Measurements from ENCODE around the gene SNX20. TPM values are rescaled to one million over a fixed set of nuclear protein-coding genes. Genes with fewer than 3 reads are reported as not detected.

The SNX20 gene
- total RNA-seq, 1 experiment from 2014 or later, result not detected

DNA sequence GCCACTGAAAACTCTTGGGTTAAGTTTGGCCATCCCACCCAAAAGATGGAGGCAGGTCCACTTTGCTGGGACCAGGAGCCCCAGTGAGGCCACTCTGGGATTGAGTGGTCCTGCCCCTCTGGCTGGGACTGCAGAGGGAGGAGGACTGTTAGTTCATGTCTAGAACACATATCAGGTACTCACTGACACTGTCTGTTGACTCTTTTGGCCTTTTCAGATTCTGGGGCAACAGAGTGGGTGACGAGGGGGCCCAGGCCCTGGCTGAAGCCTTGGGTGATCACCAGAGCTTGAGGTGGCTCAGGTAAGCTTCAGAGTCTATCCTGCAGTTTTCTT, 41.3 kb upstream of the SNX20 start:
- no peaks in the 10 kb centered on the region for H3K36me3 ChIP-seq (ENCODE audit: insufficient read depth, low read length, poor library complexity, severe bottlenecking)
- BruUV-seq (replicated peaks), result no TSS peak
- H3K4me3 ChIP-seq (ENCODE audit: low read depth, low read length, poor library complexity, severe bottlenecking), result no peak overlapping the region
- TF ChIP-seq EZH2 (IDR thresholded peaks at IDR 0.05; ENCODE audit: borderline replicate concordance, low read depth, low read length, poor library complexity, severe bottlenecking), result no peak
- TF ChIP-seq, protein P1, sequence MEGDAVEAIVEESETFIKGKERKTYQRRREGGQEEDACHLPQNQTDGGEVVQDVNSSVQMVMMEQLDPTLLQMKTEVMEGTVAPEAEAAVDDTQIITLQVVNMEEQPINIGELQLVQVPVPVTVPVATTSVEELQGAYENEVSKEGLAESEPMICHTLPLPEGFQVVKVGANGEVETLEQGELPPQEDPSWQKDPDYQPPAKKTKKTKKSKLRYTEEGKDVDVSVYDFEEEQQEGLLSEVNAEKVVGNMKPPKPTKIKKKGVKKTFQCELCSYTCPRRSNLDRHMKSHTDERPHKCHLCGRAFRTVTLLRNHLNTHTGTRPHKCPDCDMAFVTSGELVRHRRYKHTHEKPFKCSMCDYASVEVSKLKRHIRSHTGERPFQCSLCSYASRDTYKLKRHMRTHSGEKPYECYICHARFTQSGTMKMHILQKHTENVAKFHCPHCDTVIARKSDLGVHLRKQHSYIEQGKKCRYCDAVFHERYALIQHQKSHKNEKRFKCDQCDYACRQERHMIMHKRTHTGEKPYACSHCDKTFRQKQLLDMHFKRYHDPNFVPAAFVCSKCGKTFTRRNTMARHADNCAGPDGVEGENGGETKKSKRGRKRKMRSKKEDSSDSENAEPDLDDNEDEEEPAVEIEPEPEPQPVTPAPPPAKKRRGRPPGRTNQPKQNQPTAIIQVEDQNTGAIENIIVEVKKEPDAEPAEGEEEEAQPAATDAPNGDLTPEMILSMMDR (conservative IDR thresholded peaks at IDR 0.05; ENCODE audit: low read depth, low read length), result no peak
- H3K9me3 ChIP-seq (ENCODE audit: low read depth, low read length, poor library complexity, severe bottlenecking), result no peaks in the 10 kb centered on the region
- H3K4me1 ChIP-seq (ENCODE audit: insufficient read depth, low read length, poor library complexity, severe bottlenecking), result no peaks in the 10 kb centered on the region
- H3K27ac ChIP-seq (ENCODE audit: low read depth, low read length, poor library complexity, severe bottlenecking), result no peak overlapping the region
- H3K27me3 ChIP-seq (replicated peaks; ENCODE audit: insufficient read depth, low read depth, low read length, poor library complexity), result no peaks in the 10 kb centered on the region
- ChIA-PET POLR2A (ENCODE audit: low non-redundant PET) (no interaction called here), CTCF (no interaction called here)
- no peak for DNase-seq (ENCODE audit: low spot score)
- intact Hi-C loops (cut with micrococcal nuclease; ENCODE audit: unreplicated experiment), result no loop called here

DNA sequence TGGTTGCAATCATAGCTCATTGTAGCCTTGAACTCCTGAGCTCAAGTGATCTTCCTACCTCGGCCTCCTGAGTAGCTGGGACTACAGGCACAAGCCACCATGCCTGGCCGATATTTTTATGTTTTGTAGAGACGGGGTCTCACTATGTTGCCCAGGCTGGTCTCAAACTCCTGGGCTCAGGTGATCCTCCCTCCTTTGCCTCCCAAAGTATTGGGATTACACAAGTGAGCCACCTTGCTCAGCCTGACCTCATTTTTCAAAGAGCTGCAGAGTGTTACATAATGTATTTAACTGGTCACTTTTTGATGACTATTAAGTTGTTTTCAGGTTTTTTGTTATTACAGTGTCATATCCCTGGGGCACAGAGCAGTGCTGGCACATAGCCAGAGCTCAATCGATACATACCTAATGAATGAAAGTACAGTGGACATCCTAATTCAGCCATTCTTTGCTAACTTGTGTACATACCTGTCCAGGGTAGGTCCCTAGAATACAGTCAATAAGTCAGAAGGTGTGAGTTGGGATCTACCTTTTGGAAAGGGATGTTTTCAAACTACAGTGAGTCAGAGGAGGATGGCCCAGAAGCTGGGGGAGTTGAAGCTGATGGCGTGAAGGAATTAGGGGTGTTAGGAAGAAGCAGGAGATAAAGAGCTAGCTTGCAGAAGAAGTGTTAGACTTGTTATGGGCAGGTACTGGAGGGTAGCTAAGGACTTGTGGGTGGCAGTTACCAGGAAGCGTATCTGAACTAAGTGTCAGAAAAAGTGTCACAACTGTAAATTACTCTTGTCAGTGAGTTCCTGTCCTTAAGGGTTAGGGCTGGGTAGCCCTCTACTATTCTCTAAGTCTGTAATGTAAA, 40.7 kb upstream of the SNX20 start:
- TF ChIP-seq, protein P1 (conservative IDR thresholded peaks at IDR 0.05; ENCODE audit: low read depth, low read length), result no peak
- no peak for TF ChIP-seq EZH2 (IDR thresholded peaks at IDR 0.05; ENCODE audit: borderline replicate concordance, low read depth, low read length, poor library complexity, severe bottlenecking)
- POLR2A ChIA-PET (ENCODE audit: low non-redundant PET), result no interaction called here
- no peaks in the 10 kb centered on the region for H3K9me3 ChIP-seq (ENCODE audit: low read depth, low read length, poor library complexity, severe bottlenecking)
- no peak overlapping the region for H3K4me3 ChIP-seq (ENCODE audit: low read depth, low read length, poor library complexity, severe bottlenecking)
- H3K36me3 ChIP-seq (ENCODE audit: insufficient read depth, low read length, poor library complexity, severe bottlenecking), result no peaks in the 10 kb centered on the region
- H3K4me1 ChIP-seq (ENCODE audit: insufficient read depth, low read length, poor library complexity, severe bottlenecking), result no peaks in the 10 kb centered on the region
- no peak overlapping the region for H3K27ac ChIP-seq (ENCODE audit: low read depth, low read length, poor library complexity, severe bottlenecking)
- CTCF ChIA-PET, result no interaction called here
- H3K27me3 ChIP-seq (replicated peaks; ENCODE audit: insufficient read depth, low read depth, low read length, poor library complexity), result no peaks in the 10 kb centered on the region
- intact Hi-C loops (cut with micrococcal nuclease; ENCODE audit: unreplicated experiment), result no loop called here
- no TSS peak for BruUV-seq (replicated peaks)
- DNase-seq (ENCODE audit: low spot score), result no peak

DNA sequence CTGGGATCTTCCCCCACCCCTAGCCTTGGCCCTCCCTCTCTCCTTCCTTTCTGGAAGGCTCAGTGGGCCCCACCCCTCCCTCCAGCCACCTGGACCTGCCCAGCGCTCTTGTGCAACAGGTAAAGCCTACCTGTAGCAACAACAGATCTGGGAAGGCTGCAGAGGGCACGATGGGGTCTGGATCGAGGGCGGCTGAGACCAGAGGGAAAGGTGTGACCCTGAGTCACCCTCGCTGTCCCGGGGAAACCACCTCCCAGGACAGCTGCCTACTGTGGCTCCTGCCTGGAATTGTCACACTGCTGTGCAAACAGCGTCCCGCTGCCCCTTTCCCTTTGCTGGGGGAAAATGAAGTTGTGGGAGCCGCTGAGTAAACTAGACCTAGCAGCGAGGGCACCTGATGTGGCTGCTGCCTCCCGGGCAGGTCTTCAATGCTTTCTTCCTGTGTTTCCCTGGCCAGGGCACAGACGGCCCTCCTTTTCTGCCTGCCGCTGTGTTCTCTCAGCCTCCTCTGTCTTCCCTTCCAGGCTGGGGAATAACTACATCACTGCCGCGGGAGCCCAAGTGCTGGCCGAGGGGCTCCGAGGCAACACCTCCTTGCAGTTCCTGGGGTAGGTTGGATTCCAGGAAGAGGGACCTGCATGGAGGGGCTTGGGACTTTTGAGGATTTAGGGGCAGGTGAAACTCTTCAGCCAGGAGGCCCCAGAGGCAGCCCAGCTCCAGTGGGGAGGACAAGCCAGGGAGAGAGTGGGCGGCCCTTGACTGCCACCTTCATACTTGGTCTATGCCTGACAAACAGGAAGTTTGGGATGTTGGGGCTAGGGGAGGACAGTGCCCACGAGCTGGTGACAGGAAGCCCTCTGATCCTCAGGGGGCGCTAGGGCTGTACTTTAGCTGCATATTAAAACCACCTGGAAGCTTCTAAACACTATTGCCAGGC, 38.6 kb upstream of the SNX20 start:
- Histone ChIP-seq H3K4me3 (ENCODE audit: low read depth, low read length, poor library complexity, severe bottlenecking) (no peak overlapping the region), H3K27me3 (replicated peaks; ENCODE audit: insufficient read depth, low read depth, low read length, poor library complexity) (no peaks in the 10 kb centered on the region), H3K27ac (ENCODE audit: low read depth, low read length, poor library complexity, severe bottlenecking) (no peak overlapping the region), H3K36me3 (ENCODE audit: insufficient read depth, low read length, poor library complexity, severe bottlenecking) (no peaks in the 10 kb centered on the region), H3K9me3 (ENCODE audit: low read depth, low read length, poor library complexity, severe bottlenecking) (no peaks in the 10 kb centered on the region), H3K4me1 (ENCODE audit: insufficient read depth, low read length, poor library complexity, severe bottlenecking) (no peaks in the 10 kb centered on the region)
- no TSS peak for BruUV-seq (replicated peaks)
- intact Hi-C loops (cut with micrococcal nuclease; ENCODE audit: unreplicated experiment), result no loop called here
- POLR2A ChIA-PET (ENCODE audit: low non-redundant PET), result no interaction called here
- DNase-seq (ENCODE audit: low spot score), result no peak
- CTCF ChIA-PET, result no interaction called here
- no peak for TF ChIP-seq EZH2 (IDR thresholded peaks at IDR 0.05; ENCODE audit: borderline replicate concordance, low read depth, low read length, poor library complexity, severe bottlenecking)
- TF ChIP-seq, protein P1 (conservative IDR thresholded peaks at IDR 0.05; ENCODE audit: low read depth, low read length), result no peak
